HG03139 (cell line): ENCODE results near the gene SLCO2B1.

Experiments
- ATAC-seq: cut with Tn5 transposase; IDR thresholded peaks from one replicate; pipeline ENCODE4 v1.9.1; 2021; ENCODE audit not compliant: unreplicated experiment

The SLCO2B1 gene

GRCh38 chr11:75161506-75162095 lies 10.7 kb downstream of the SLCO2B1 start:
- ATAC-seq = no peak

- ATAC-seq = no peak
These were observed 12.0 kb downstream of the SLCO2B1 start for GRCh38 chr11:75162954-75163353.

- no peak for ATAC-seq
These were observed 13.3 kb downstream of the SLCO2B1 start for GRCh38 chr11:75163921-75164849.

GRCh38 chr11:75165721-75166120 lies 14.8 kb downstream of the SLCO2B1 start:
- no peak for ATAC-seq

GRCh38 chr11:75166791-75167190 lies 15.9 kb downstream of the SLCO2B1 start:
- no peak for ATAC-seq

- no peak for ATAC-seq
These were observed 16.7 kb downstream of the SLCO2B1 start for GRCh38 chr11:75167617-75168016.

GRCh38 chr11:75169101-75169885 lies 18.4 kb downstream of the SLCO2B1 start:
- no peak for ATAC-seq

- no peak for ATAC-seq
These were observed 19.8 kb downstream of the SLCO2B1 start for GRCh38 chr11:75170516-75171201.

- no peak for ATAC-seq
These were observed 22.4 kb downstream of the SLCO2B1 start for GRCh38 chr11:75173336-75173735.

GRCh38 chr11:75174781-75175370 lies 24.0 kb downstream of the SLCO2B1 start:
- no peak for ATAC-seq

GRCh38 chr11:75182664-75183063 lies 31.8 kb downstream of the SLCO2B1 start:
- no peak for ATAC-seq

GRCh38 chr11:75184051-75184450 lies 33.1 kb downstream of the SLCO2B1 start:
- ATAC-seq = no peak

GRCh38 chr11:75184757-75185425 lies 34.0 kb downstream of the SLCO2B1 start:
- no peak for ATAC-seq

- no peak for ATAC-seq
These were observed 35.0 kb downstream of the SLCO2B1 start for GRCh38 chr11:75185866-75186265.

GRCh38 chr11:75186999-75187398 lies 36.1 kb downstream of the SLCO2B1 start:
- no peak for ATAC-seq

GRCh38 chr11:75188671-75189070 lies 37.8 kb downstream of the SLCO2B1 start:
- ATAC-seq = no peak

GRCh38 chr11:75189108-75189507 lies 38.2 kb downstream of the SLCO2B1 start:
- ATAC-seq = no peak

- ATAC-seq = no peak
These were observed 39.0 kb downstream of the SLCO2B1 start for GRCh38 chr11:75189911-75190310.

GRCh38 chr11:75190652-75191329 lies 39.9 kb downstream of the SLCO2B1 start:
- no peak for ATAC-seq

- no peak for ATAC-seq
These were observed 40.4 kb downstream of the SLCO2B1 start for GRCh38 chr11:75191330-75191717.
